GM18498 (cell line): ENCODE results near the gene PPAT.

Source experiments
- ATAC-seq: cut with Tn5 transposase; IDR thresholded peaks from one replicate; pipeline ENCODE4 v1.9.1; 2021; ENCODE audit warnings: mild to moderate bottlenecking, moderate library complexity; ENCODE audit not compliant: unreplicated experiment

Gene PPAT

DNA sequence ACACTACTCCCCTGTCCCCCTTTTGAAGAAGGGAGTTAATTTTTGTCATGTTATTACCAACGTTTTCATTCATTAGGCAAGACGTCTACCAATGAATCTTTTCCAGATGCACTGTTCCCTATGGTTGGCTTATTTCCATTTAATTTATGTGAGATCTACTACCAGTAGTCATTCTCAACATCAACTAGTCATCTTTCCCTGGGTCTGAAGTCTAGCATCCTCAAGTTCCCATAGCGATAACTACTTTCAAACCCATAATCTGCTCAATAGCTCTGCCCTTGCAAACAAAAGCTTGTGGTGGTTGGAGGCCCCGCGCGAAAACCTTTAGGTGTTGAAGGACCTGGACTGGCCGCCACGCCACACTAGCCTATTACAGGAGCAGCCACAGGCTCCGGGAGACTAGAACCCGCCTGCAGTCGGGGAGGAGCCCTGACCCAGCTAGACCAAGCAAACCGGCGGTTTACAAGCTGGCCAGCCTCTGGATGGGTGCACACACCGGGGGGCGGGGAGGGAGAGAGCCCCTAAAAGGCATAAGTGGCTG lies 746 bp downstream of the PPAT start:
- peak; percentile 16 for ATAC-seq

DNA sequence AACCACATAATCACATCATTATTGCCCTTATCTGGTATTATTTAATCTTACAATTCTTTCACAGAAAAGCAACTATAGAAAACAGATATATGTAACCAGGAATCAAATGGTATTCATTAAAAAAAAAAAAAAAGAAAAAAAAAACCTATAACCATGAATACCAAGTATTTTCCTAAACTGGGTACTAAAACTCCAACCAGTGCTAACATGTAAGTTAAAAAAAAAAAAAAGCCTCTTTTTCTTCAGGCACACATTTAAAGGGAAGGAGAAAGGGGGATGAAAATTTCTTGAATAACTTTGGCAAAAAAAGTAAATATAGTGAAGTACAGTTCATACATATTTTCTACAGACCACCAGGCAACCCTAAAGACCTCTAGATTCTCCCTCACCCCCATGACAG lies 2.1 kb downstream of the PPAT start:
- no peak for ATAC-seq

DNA sequence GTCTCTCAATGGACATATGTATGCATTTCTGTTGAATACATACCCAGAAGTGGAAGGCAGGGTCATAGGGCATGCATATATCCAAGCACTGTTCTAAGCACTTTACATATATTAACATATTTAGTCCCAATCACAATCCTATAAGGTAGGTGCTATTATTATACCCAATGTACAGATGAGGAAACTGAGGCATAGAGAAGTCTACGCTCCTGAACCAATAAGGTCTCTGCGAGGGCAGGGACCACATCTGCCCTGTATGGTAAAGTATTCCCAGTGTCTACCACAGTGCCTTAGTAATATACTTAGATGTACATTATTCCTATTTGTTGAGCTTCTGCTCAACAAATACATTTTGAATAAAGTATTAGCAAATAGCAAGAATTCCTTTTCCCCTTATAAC lies 5.2 kb downstream of the PPAT start:
- no peak for ATAC-seq

DNA sequence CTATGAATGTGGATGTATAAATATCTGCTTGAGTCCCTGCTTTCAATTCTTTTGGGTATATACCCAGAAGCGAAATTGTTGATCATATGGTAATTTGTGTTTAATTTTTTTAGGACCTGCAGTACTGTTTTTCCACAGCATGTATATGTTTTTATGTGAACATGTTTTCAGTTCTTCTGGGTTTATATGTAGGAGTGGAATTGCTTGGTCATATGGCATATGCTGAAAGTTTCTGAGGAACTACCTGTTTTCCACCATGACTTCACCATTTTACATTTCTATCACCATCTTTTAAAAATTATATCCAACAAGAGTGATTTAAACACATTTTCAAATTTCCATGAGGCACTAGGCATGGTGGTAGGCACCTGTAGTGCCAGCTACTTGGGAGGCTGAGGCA lies 8.2 kb downstream of the PPAT start:
- ATAC-seq = no peak

DNA sequence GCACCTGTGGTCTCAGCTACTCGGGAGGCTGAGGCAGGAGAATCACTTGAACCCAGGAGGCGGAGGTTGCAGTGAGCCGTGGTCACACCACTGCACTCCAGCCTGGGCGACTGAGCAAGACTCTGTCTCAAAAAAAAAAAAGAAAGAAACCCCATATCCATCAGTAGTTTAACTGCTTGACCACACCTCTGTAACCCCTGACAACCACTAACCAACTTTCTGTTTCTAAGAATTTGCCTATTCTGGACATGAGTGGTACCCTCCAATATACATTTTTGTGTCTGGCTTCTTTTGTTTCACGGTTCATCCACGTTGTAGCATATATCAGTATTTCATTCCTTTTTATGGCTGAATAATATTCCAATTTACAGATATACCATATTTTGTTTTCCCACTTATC lies 9.1 kb downstream of the PPAT start:
- ATAC-seq = peak; percentile 85

DNA sequence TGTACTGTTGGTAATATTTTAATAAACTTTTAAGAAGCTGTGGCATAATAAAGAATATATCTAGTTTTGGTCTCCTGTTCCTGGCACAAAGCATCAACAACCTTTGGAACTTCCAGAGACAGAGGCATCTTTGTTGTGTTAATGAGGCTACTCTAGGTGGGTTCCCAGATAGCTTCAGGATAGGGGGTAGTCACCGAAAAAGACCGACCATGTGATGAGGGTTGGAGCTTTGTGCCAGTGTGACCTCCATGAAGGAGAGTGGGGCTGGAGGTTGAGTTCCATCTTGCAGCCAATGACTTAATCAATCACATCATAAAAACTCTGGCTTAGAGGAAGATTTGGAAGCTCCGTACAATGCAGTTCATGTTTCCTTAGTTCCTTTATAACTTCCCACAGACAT lies 9.9 kb downstream of the PPAT start:
- no peak for ATAC-seq

DNA sequence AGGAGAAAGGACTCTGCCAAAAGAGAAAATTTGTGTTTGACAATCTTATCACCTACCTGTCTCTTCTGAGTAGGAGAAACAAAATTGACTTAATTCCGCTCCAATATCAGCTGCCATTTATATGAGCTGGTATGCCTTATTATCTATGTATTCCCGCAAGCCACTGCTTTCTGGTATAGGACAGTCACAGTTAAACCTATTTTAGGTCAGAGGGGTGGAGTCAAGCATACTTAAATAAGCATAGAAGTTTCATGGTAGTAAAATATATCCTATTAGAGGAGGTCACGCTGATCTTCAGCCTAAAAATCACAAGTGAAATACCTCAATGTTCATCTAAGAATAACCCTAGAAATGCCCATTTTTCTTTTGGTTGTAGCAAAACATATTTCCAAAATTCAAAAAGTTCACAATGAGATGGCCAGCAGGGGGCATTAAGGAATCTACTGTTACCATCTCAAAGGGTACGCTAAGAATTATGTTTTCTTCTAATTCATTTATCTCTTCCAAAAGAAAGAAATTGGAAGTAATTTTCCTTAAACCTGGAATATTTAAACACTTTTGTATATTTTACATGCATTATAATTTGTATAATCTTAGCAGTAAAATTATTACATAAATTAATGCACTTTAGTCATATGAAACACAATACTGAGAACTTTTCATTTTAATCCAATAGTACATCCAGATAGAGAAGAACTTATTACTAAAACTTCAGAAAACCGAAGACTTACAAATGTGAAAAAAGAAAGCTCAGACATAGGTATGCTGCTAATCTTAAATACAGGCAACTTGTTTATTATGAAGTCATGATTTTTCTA lies 10.5 kb downstream of the PPAT start:
- no peak for ATAC-seq

DNA sequence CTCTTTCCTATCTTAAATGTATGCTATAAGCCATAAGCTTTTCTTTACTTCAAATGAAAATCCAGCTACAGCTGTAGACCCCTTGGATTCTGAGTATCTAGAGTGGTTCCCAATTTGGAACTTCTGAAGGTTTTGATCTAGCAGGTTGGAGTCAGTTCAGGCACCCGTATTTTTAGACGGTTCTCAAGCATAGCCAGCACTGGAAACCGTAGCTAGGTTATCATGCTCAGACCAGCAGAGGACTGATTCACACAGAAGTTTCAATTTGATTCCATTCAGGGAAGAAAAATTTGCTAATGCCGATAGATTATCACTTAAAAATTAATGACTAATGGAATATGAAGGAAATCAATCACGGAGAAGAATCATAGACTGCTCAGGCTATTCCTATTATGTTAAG lies 11.2 kb downstream of the PPAT start:
- ATAC-seq = no peak

DNA sequence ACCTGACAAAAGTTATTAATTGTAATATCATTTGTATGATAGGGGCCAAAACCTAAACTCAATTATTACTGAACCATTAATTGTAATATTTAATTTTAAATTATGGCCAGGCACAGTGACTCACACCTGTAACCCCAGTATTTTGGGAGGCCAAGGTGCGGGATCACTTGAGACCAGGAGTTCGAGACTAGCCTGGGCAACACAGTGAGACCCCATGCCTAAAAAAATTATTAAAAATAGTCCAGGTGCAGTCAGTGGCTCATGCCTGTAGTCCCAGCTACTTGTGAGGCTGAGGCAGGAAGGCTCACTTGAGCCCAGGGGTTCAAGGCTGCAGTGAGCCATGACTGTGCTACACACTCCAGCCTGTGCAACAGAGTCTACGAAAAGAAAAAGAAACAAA lies 18.0 kb downstream of the PPAT start:
- ATAC-seq = no peak

DNA sequence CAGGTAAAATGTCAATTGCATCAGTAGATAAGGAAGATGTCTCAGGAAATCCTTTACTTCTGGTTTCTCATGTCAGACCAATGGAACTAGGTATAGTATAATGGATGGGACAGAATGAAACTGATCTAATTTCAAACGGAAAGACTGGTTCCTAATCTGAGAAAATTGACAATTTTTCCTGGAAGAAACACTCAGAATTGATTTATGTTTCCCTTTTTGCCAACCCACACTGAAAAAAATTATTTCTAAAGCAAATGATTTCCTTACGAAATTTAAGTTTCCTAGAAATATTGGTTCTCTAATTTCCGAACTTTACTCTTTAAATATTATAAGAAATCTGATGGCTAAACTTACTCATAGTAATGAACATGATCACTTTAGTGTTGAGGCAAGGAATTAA lies 19.1 kb downstream of the PPAT start:
- no peak for ATAC-seq

DNA sequence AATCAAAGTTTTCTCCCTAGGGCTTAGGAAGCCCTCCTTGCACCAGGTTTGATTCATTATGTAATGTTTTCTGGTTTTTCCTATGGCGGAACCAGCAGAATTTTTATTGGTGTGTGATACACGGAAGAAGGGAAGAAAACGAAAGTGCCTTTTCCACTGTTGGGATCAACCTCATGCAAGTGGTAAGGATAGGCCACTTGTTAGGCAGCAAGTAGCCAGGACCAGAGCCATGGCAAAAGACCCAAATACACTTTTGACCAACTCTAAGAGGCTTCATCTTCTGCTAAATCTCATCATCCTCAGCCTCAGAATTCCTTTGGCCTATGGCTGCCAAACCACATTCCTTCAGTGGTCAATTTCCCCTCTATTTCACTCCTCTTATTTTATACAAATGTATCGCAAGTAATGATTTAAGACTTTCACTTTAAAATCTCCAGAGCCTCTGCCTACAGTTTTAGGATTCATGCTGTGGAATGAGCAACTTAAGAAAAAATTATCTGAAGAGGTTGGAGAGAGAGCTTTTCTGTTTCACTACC lies 21.2 kb downstream of the PPAT start:
- ATAC-seq = no peak

DNA sequence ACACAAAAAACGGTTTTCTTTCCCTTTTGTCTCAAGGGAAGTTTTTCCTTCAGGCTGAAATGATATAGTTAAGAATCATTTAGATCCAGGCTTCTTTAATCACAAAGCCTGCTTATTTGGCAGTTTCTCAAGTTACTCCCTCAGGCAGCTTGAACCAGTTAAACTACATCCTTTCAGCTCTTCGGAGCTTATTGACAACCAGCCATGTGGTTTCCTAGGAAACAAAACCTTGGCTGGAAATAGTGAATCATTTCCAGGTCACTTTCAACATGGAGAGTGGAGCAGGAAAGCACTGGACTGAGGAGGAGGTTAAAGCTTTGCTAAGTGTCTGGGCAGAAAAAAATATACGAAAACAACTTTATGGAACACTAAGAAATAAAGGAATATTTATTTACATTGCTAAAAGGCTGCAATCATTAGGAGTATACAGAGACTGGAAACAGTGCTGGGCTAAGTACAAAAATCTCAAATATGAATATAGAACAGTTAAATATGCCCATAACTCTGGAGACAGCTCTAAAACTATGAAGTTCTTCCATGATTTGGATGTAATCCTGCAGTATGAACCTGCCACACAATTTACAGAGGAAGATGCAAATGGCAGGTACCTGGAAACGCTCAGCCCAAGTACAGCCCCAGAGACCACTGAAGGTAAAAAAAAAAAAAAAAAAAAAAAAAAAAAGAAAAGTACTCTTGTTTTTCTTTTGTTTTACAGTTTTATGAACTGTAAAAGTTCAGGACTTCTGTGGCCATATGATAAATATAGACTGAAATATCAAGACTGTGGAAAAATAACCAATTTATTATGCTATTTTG lies 25.0 kb downstream of the PPAT start:
- ATAC-seq = no peak

DNA sequence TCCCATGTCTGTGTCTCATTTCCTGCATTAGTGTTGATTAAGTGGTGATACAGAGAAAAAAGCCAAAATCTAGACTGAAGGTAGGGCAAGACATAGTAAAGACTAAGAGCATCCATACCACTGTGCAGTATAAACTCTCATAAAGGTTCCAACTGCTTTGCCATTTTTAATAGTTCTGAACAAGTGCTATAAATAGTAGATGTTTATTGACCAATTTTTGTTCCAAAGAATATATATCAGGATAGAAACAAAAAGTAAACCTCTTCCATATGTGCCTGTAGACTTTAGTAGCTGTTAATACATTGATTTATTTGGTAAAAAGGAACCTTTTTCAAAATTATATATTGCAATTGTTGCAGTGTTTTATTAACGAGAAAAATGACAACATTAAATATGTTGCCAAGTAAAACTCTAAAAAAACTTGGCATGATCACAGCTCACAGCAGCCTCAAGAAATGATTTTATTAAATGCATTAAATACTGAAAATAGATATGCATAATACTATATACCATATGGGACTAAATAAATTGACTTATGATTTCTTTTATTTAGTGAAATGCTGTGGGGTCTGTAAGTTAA lies 25.8 kb downstream of the PPAT start:
- no peak for ATAC-seq

DNA sequence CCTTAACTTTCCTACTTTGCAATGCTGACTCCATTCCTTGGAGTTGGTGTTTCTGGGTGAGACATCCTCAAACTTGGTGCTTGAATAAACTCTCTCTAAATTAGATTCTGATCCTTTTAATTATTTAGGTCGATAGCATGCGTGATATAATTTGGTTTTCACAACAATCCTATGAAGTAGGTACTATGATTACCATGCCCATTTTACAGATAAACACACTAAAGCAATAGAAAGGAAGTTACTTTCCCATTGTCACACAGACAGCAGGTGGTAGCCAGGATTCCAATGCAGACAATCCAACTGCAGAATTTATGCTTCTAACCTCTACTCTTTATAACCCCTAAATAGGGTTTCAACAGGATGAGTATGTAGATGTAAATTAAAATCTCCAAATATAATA lies 26.4 kb downstream of the PPAT start:
- no peak for ATAC-seq

DNA sequence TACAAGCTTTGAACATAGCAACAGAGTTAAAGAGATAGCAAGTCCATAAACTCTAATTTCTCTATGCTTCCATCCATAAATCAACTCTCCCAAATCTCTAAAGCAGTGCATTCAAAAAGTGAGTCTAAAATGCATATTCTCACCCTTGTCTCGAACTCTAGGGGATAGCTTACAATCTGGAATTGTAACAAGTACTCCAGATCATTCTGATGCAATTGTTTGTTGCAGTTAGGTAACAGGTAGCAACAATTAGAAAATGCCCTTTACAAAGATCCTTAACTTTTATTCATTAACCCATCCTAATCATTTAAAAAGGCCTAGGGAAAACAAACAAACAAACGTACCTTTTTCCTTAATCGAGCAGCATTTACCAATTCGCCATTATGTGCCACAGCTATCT lies 29.3 kb downstream of the PPAT start:
- ATAC-seq = no peak

DNA sequence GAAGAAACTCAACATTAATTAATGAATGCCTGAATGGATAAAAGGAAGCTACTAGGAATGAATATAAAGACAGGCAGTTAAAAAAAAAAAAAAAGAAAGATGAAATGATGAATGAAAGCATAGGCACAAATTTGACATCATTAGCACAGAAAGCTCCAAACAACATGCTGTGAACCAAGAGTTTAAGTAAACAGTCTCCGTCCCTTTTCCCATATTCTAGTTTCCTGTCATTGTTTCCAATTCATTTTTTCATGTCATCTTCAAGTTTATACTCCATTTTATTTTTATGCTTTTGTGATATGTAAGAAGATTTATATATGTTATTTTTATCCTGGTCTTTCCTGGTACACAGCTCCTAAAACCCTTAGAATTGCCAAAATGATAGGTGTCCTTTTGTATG lies 30.4 kb downstream of the PPAT start:
- ATAC-seq = no peak

DNA sequence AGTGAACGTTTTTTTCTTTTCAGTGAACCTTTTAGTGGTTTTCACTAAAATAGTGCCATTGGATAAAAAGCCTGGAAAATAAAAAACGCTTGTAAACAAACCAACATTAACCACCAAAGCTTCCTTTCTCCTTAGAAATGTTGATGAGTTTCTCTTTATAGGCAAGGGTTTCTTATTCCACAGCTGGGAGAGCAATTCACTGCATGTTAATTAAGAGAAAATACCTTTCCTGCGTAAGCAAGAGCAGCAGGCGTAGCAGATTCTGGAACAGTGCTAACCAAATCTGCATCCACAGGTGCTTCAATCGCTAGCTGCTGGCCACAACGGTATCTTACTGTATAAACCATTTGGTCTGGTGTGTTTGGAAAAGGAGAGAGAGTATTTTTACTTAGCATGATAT lies 34.9 kb downstream of the PPAT start:
- no peak for ATAC-seq

DNA sequence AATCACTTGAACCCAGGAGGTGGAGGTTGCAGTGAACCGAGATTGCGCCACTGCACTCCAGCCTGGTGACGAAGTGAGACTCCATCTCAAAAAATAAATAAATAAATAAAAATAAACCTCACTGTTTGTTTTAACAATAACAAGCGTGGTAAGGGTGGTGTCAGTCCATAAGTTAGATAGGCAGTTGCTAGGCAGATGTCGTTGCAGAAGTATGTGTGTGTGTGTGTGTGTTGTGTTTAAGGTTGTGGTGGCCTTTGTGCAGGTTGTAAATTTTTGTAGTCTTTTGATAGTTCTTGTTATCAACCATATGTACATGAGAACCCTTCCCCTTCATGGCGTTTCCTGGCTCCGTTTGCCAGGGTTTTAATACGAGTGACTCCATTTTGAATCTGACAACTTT lies 44.1 kb downstream of the PPAT start:
- ATAC-seq = no peak

DNA sequence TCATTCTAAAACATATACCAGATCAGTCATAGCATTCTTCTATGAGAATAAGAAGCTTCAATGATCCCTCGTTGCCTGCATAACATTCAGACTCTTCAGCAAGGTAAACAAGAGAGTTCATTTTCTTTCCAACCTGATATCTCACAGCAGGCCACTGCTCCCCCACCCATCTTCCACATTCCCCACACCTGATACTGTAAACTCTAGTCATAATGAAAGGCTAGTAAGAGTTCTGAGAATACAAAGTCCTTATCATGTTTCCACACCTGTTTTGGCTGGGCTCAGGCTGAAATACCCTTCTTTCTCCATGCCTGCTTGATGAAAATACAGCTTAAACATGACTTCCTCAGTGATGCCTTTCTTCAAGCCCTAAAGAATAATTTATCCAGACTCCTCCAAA lies 45.9 kb downstream of the PPAT start:
- ATAC-seq = no peak

DNA sequence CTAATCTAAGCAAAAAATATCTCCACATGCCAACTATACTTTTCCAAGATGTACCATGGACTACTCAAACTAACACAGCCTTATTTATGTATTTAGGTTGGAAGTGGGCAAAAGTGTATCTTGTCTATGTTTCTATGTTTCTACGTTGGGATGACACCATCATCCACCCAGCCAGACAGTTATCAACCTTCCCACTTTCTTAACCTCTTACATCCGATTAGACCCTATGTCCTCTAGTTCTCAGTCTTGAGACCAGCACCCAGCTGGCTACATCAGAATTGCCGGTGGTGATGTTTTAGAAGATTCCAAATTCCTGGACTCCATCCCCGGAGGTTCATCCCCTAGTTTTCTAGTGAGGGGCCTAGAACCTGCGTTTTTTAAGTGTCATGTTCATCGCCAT lies 47.1 kb downstream of the PPAT start:
- ATAC-seq = no peak
